Panc1 (cell line): ENCODE results near the gene RHBDF2. TPM values are rescaled to one million over a fixed set of nuclear protein-coding genes. Genes with fewer than 3 reads are reported as not detected.

Experiments
- ATAC-seq: fragments of 200-7000 bp; cut with Tn5 transposase; 2 replicates; pipeline ENCODE4 v1.9.1; 2020; ENCODE audit warnings: mild to moderate bottlenecking, moderate library complexity
- BruUV-seq: library from RNA; stranded (reverse); fragments of 400-500 nt; replicated peaks from 2 replicates; lab custom pipeline; 2021; lab: Mats Ljungman, UMichigan
- CTCF ChIA-PET: fragments of 300-600 bp; sonication (Branson Sonifier 250); formaldehyde crosslinking; loops from one replicate; lab custom pipeline; 2022; ENCODE audit warnings: antibody characterized with exemption; lab: Charles Lee
- POLR2A ChIA-PET: fragments of 300-600 bp; sonication (Branson Sonifier 250); formaldehyde crosslinking; loops from one replicate; lab custom pipeline; 2022; ENCODE audit warnings: antibody characterized with exemption; lab: Charles Lee
- DNase-seq: peaks from one replicate; pipeline ENCODE4 v3.0.0-alpha.2; 2010; ENCODE audit warnings: low read depth, low spot score
- H3K27ac ChIP-seq: 2 replicates; pipeline ENCODE4 v1.5.1; 2011; ENCODE audit warnings: mild to moderate bottlenecking, low read length, inconsistent platforms
- H3K27me3 ChIP-seq: fragments of 200-500 bp; sonication (Bioruptor generic); 2 replicates; pipeline ENCODE4 v1.6.0; 2014; ENCODE audit warnings: low read length, inconsistent platforms; ENCODE audit not compliant: control insufficient read depth, insufficient read depth
- H3K36me3 ChIP-seq: fragments of 200-500 bp; sonication (Bioruptor generic); 2 replicates; pipeline ENCODE4 v1.5.1; 2014; ENCODE audit warnings: inconsistent platforms, mild to moderate bottlenecking, low read length, moderate library complexity; ENCODE audit not compliant: control insufficient read depth, insufficient read depth
- H3K4me1 ChIP-seq: 2 replicates; pipeline ENCODE4 v1.5.1; 2011; ENCODE audit warnings: inconsistent platforms, mild to moderate bottlenecking, low read length, moderate library complexity; ENCODE audit not compliant: control insufficient read depth, insufficient read depth
- H3K4me3 ChIP-seq, 2 experiments: 2 replicates each; pipeline ENCODE4 v1.5.1; 2011 to 2012; ENCODE audit warnings: low read depth in 2 of 2, low read length in 2 of 2, mild to moderate bottlenecking in 2 of 2, inconsistent platforms in 1 of 2, moderate library complexity in 1 of 2
- H3K9me3 ChIP-seq: fragments of 200-500 bp; sonication (Bioruptor generic); 2 replicates; pipeline ENCODE4 v1.5.1; 2014; ENCODE audit warnings: low read depth, mild to moderate bottlenecking, inconsistent platforms, low read length, moderate library complexity; ENCODE audit not compliant: control insufficient read depth, insufficient read depth
- CTCF ChIP-seq: fragments of 450-650 bp; IDR thresholded peaks from 2 replicates; pipeline ENCODE4 v1.5.1; 2017; ENCODE audit warnings: mild to moderate bottlenecking
- POLR2AphosphoS5 ChIP-seq: IDR thresholded peaks from 2 replicates; pipeline ENCODE4 v1.6.1; 2012; ENCODE audit warnings: mild to moderate bottlenecking, low read depth, low read length, moderate library complexity
- REST ChIP-seq, 2 experiments: IDR thresholded peaks; 2 replicates each; pipeline ENCODE4 v1.6.1; 2011 to 2012; ENCODE audit warnings: low read depth in 2 of 2, control low read depth in 1 of 2, low read length in 1 of 2, mild to moderate bottlenecking in 1 of 2, moderate library complexity in 1 of 2; ENCODE audit not compliant: insufficient read depth in 1 of 2
- SIN3A ChIP-seq: IDR thresholded peaks from 2 replicates; pipeline ENCODE4 v1.6.1; 2012; ENCODE audit warnings: low read depth, mild to moderate bottlenecking, low read length, moderate library complexity, borderline replicate concordance; ENCODE audit not compliant: insufficient read depth
- TCF7L2 ChIP-seq: IDR thresholded peaks from 2 replicates; pipeline ENCODE4 v1.6.1; 2011; ENCODE audit warnings: mild to moderate bottlenecking, low read depth, low read length, inconsistent platforms
- in situ Hi-C: cut with HindIII; loops from 2 replicates; pipeline ENCODE4 v1.10.0; 2016; ENCODE audit warnings: low sequenced_read_pairs, low pct_unique_long_range_greater_than_20kb
- intact Hi-C: fragments of 100-400 bp; cut with micrococcal nuclease; formaldehyde crosslinking; loops from one replicate; pipeline ENCODE4 v1.10.0; 2022; ENCODE audit not compliant: unreplicated experiment
- total RNA-seq: library from RNA; stranded (reverse); gene quantifications from one replicate; pipeline ENCODE4 v1.2.1, GENCODE V29; 2021; ENCODE audit not compliant: unreplicated experiment

The RHBDF2 gene
- total RNA-seq, 1 experiment from 2014 or later = 67.8 TPM

DNA sequence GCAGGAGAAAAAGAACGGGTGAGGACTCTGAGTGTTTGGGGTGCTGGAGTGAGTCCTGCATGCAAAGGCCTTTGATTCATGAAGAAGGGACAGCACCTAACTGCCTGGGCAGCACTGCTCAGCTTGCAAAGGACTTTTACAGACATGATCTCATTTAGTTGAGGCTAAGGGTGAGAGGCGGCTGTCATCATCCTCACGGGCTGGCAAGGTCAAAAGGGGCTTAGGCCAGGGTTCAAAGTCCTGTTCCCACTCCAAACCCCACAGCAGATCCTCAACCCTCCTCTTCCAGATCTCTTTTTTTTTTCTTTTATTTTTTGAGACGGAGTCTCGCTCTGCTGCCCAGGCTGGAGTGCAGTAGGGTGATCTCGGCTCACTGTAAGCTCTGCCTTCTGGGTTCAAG lies 4.8 kb downstream of the RHBDF2 start:
- TF ChIP-seq CTCF = no peak
- TF ChIP-seq SIN3A = no peak
- no peak for TF ChIP-seq TCF7L2
- no peak for TF ChIP-seq REST (IDR thresholded peaks at IDR 0.05; ENCODE audit: insufficient read depth in 1 of 2, low read depth in 2 of 2, low read length in 1 of 2)
- TF ChIP-seq POLR2AphosphoS5 = no peak
- H3K27ac ChIP-seq = no peak overlapping the region
- CTCF ChIA-PET = interaction anchor here (0.6 kb wide), 1 partner anchor 72 kb away, joined by 5 read pairs; no protein-coding TSS in a partner anchor
- in situ Hi-C loops = no loop called here
- H3K4me1 ChIP-seq = peaks cover 68% of the 10 kb centered on the region
- no peak overlapping the region for H3K4me3 ChIP-seq
- BruUV-seq = no TSS peak
- no peak for DNase-seq
- ATAC-seq = no peak
- H3K9me3 ChIP-seq = no peaks in the 10 kb centered on the region
- no peaks in the 10 kb centered on the region for H3K27me3 ChIP-seq
- POLR2A ChIA-PET = no interaction called here
- intact Hi-C loops = no loop called here
- H3K36me3 ChIP-seq = peaks cover 7% of the 10 kb centered on the region; the same call in 1 of the 2 replicates

GRCh38 chr17:76495663-76496400 lies 5.4 kb downstream of the RHBDF2 start:
- POLR2A ChIA-PET = interaction anchor here (0.6 kb wide), 1 partner anchor 87 kb away, joined by 3 read pairs; no protein-coding TSS in a partner anchor

More at GRCh38 chr17:76495663-76496400, 5.4 kb downstream of the RHBDF2 start:
- no peak for DNase-seq
- in situ Hi-C loops = no loop called here
- Histone ChIP-seq H3K27me3 (no peaks in the 10 kb centered on the region), H3K27ac (no peak overlapping the region), H3K4me1 (peaks cover 69% of the 10 kb centered on the region), H3K9me3 (no peaks in the 10 kb centered on the region), H3K4me3 (no peak overlapping the region), H3K36me3 (peaks cover 6% of the 10 kb centered on the region; the same call in 1 of the 2 replicates)
- no TSS peak for BruUV-seq
- intact Hi-C loops = no loop called here
- TF ChIP-seq CTCF (no peak), POLR2AphosphoS5 (no peak), REST (IDR thresholded peaks at IDR 0.05; ENCODE audit: insufficient read depth in 1 of 2, low read depth in 2 of 2, low read length in 1 of 2) (no peak), TCF7L2 (no peak), SIN3A (no peak)
- CTCF ChIA-PET = interaction anchor here (0.6 kb wide), 1 partner anchor 28 kb away, joined by 9 read pairs; no protein-coding TSS in a partner anchor
- no peak for ATAC-seq
